ENCODE results near the gene WDR45.

WDR45 gene

GRCh38 chrX:49042581-49043219 is 37.0 kb downstream of the WDR45 start:
- DNase-seq, result no peak

- DNase-seq, result peak in 1 of 2 donors; percentile 22
These were observed 37.7 kb downstream of the WDR45 start for GRCh38 chrX:49041744-49042580.

- no peak for DNase-seq
These were observed 39.2 kb downstream of the WDR45 start for GRCh38 chrX:49040376-49040955.

- DNase-seq, result peak; percentile 58 to 60
These were observed 39.9 kb downstream of the WDR45 start for GRCh38 chrX:49039598-49040375.

GRCh38 chrX:49037883-49038475 is 41.7 kb downstream of the WDR45 start:
- no peak for DNase-seq

- no peak for DNase-seq
These were observed 49.4 kb downstream of the WDR45 start for GRCh38 chrX:49030283-49030682.

GRCh38 chrX:49029876-49030275 is 49.8 kb downstream of the WDR45 start:
- no peak for DNase-seq

Data from CD4-positive, alpha-beta T cell treated with Interleukin-1 beta for 1 hour (primary cell).